GM12878 (cell line): ENCODE measurements around the gene ACO1. TPM values are rescaled to one million over a fixed set of nuclear protein-coding genes. Genes with fewer than 3 reads are reported as not detected.

Source experiments
- MTA3 ChIP-seq: IDR thresholded peaks from 2 replicates; pipeline ENCODE4 v1.6.1; 2012; ENCODE audit warnings: low read length, inconsistent platforms, borderline replicate concordance
- PAX8 ChIP-seq: fragments of 450-650 bp; IDR thresholded peaks from 2 replicates; pipeline ENCODE4 v1.6.1; 2017; ENCODE audit warnings: mild to moderate bottlenecking, moderate library complexity
- SREBF1 ChIP-seq: IDR thresholded peaks from 2 replicates; pipeline ENCODE4 v1.6.1; 2012; ENCODE audit warnings: mild to moderate bottlenecking, low read length
- TCF12 ChIP-seq: IDR thresholded peaks from 2 replicates; pipeline ENCODE4 v1.6.1; 2011; ENCODE audit warnings: low read depth, mild to moderate bottlenecking, low read length
- ZNF384 ChIP-seq: IDR thresholded peaks from 2 replicates; pipeline ENCODE4 v1.6.1; 2012; ENCODE audit warnings: low read depth, mild to moderate bottlenecking, low read length, improper control_type of control experiment, borderline replicate concordance
- polyA plus RNA-seq, 11 experiments: library from polyadenylated mRNA; depleted of rRNA in 4 of 11; unstranded in 6 of 11; stranded (reverse) in 5 of 11; fragments of >200 nt; fragmentation: Nextera tagmentation in 4 of 11; fragmentation: Illumina TruSeq in 1 of 11; extraction: Ambion mirVana in 4 of 11; extraction: Trizol in 1 of 11; gene quantifications; 1 replicate in 1 of 11; 2 replicates in 10 of 11; pipeline versions ENCODE4 v1.2.1 to v1.2.3, GENCODE V29; 2011 to 2016; ENCODE audit warnings: inconsistent platforms in 2 of 11, missing spikeins in 2 of 11, low read depth in 1 of 11
- total RNA-seq, 4 experiments: library from RNA; depleted of rRNA in 3 of 4; stranded (reverse); fragments of >200 nt in 3 of 4; fragmentation: Illumina TruSeq in 1 of 4; extraction: Trizol in 1 of 4; gene quantifications; 2 replicates each; pipeline versions ENCODE4 v1.2.1 to v1.2.3, GENCODE V29; 2013 to 2021
- TF ChIP-seq, protein P1 (sequence below): fragments of 450-650 bp; formaldehyde crosslinking; IDR thresholded peaks from 2 replicates; pipeline ENCODE4 v1.5.0; 2022; ENCODE audit warnings: mild to moderate bottlenecking, missing genetic modification characterization
- TF ChIP-seq, protein P2 (sequence below): IDR thresholded peaks from 2 replicates; pipeline ENCODE4 v1.6.1; 2012; ENCODE audit warnings: low read depth, low read length, improper control_type of control experiment
- TF ChIP-seq, protein P3 (sequence below): fragments of 450-650 bp; IDR thresholded peaks from 2 replicates; pipeline ENCODE4 v1.6.1; 2018; ENCODE audit warnings: borderline replicate concordance, mild to moderate bottlenecking; ENCODE audit not compliant: partially characterized antibody
- TF ChIP-seq, protein P4 (sequence below): fragments of 450-650 bp; IDR thresholded peaks from 2 replicates; pipeline ENCODE4 v1.6.1; 2017; ENCODE audit warnings: mild to moderate bottlenecking, moderate library complexity

Gene ACO1
- total and polyA plus RNA-seq, 10 of the 15 experiments (the other 5 are each of a cell fraction or from before 2014, with no cell fraction given): 0.21 to 6.5 (median 3.3) TPM

DNA sequence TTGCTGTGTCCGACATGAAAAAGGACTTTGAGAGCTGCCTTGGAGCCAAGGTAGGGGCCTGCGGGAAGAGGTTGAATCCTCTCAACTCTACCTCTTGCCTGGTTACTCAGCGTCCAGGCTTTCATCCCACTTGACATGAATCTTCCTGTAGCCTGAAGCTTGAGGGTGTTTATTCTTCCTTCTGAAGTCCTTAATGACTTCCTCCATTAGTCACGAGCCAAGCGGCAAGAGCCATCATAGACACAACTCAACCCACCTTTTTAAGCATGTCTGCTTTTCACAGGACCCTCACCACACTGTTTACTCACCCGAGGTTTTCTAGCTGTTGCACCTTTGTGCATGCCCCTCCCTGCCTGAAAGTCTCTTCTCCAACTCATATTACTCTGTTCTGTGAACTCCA lies 40.2 kb downstream of the ACO1 start (continued):
- TF ChIP-seq, protein P1, sequence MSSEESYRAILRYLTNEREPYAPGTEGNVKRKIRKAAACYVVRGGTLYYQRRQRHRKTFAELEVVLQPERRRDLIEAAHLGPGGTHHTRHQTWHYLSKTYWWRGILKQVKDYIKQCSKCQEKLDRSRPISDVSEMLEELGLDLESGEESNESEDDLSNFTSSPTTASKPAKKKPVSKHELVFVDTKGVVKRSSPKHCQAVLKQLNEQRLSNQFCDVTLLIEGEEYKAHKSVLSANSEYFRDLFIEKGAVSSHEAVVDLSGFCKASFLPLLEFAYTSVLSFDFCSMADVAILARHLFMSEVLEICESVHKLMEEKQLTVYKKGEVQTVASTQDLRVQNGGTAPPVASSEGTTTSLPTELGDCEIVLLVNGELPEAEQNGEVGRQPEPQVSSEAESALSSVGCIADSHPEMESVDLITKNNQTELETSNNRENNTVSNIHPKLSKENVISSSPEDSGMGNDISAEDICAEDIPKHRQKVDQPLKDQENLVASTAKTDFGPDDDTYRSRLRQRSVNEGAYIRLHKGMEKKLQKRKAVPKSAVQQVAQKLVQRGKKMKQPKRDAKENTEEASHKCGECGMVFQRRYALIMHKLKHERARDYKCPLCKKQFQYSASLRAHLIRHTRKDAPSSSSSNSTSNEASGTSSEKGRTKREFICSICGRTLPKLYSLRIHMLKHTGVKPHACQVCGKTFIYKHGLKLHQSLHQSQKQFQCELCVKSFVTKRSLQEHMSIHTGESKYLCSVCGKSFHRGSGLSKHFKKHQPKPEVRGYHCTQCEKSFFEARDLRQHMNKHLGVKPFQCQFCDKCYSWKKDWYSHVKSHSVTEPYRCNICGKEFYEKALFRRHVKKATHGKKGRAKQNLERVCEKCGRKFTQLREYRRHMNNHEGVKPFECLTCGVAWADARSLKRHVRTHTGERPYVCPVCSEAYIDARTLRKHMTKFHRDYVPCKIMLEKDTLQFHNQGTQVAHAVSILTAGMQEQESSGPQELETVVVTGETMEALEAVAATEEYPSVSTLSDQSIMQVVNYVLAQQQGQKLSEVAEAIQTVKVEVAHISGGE: no peak
- TF ChIP-seq, protein P2, sequence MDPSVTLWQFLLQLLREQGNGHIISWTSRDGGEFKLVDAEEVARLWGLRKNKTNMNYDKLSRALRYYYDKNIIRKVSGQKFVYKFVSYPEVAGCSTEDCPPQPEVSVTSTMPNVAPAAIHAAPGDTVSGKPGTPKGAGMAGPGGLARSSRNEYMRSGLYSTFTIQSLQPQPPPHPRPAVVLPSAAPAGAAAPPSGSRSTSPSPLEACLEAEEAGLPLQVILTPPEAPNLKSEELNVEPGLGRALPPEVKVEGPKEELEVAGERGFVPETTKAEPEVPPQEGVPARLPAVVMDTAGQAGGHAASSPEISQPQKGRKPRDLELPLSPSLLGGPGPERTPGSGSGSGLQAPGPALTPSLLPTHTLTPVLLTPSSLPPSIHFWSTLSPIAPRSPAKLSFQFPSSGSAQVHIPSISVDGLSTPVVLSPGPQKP: no peak
- TF ChIP-seq, protein P3, sequence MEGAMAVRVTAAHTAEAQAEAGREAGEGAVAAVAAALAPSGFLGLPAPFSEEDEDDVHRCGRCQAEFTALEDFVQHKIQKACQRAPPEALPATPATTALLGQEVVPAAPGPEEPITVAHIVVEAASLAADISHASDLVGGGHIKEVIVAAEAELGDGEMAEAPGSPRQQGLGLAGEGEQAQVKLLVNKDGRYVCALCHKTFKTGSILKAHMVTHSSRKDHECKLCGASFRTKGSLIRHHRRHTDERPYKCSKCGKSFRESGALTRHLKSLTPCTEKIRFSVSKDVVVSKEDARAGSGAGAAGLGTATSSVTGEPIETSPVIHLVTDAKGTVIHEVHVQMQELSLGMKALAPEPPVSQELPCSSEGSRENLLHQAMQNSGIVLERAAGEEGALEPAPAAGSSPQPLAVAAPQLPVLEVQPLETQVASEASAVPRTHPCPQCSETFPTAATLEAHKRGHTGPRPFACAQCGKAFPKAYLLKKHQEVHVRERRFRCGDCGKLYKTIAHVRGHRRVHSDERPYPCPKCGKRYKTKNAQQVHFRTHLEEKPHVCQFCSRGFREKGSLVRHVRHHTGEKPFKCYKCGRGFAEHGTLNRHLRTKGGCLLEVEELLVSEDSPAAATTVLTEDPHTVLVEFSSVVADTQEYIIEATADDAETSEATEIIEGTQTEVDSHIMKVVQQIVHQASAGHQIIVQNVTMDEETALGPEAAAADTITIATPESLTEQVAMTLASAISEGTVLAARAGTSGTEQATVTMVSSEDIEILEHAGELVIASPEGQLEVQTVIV: no peak
- TF ChIP-seq SREBF1 (no peak), PAX8 (no peak), MTA3 (no peak), TCF12 (no peak), ZNF384 (no peak)
- TF ChIP-seq, protein P4, sequence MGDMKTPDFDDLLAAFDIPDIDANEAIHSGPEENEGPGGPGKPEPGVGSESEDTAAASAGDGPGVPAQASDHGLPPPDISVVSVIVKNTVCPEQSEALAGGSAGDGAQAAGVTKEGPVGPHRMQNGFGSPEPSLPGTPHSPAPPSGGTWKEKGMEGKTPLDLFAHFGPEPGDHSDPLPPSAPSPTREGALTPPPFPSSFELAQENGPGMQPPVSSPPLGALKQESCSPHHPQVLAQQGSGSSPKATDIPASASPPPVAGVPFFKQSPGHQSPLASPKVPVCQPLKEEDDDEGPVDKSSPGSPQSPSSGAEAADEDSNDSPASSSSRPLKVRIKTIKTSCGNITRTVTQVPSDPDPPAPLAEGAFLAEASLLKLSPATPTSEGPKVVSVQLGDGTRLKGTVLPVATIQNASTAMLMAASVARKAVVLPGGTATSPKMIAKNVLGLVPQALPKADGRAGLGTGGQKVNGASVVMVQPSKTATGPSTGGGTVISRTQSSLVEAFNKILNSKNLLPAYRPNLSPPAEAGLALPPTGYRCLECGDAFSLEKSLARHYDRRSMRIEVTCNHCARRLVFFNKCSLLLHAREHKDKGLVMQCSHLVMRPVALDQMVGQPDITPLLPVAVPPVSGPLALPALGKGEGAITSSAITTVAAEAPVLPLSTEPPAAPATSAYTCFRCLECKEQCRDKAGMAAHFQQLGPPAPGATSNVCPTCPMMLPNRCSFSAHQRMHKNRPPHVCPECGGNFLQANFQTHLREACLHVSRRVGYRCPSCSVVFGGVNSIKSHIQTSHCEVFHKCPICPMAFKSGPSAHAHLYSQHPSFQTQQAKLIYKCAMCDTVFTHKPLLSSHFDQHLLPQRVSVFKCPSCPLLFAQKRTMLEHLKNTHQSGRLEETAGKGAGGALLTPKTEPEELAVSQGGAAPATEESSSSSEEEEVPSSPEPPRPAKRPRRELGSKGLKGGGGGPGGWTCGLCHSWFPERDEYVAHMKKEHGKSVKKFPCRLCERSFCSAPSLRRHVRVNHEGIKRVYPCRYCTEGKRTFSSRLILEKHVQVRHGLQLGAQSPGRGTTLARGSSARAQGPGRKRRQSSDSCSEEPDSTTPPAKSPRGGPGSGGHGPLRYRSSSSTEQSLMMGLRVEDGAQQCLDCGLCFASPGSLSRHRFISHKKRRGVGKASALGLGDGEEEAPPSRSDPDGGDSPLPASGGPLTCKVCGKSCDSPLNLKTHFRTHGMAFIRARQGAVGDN: no peak
